Mucosa of descending colon (tissue), 3 donors: ENCODE measurements around the gene OR1L6. TPM values are rescaled to one million over a fixed set of nuclear protein-coding genes. Genes with fewer than 3 reads are reported as not detected.

Experiments
- ATAC-seq: fragments of 200-7000 bp; cut with Tn5 transposase; one replicate; pipeline ENCODE4 v1.9.1; 2020; ENCODE audit warnings: mild to moderate bottlenecking, moderate library complexity
- DNase-seq, 3 donors: peaks; one replicate each; pipeline ENCODE4 v3.0.0-alpha.2; 2020
- H3K36me3 ChIP-seq: fragments of 200-600 bp; one replicate; pipeline ENCODE4 v1.8.0; 2021; ENCODE audit warnings: low read depth, mild to moderate bottlenecking
- H3K4me1 ChIP-seq: fragments of 200-600 bp; one replicate; pipeline ENCODE4 v1.8.0; 2021; ENCODE audit warnings: low read depth, mild to moderate bottlenecking
- H3K4me3 ChIP-seq: fragments of 200-600 bp; one replicate; pipeline ENCODE4 v1.8.0; 2021; ENCODE audit warnings: mild to moderate bottlenecking
- H3K9me3 ChIP-seq: fragments of 200-600 bp; one replicate; pipeline ENCODE4 v1.8.0; 2021; ENCODE audit warnings: mild to moderate bottlenecking
- CTCF ChIP-seq: fragments of 200-600 bp; IDR thresholded peaks from one replicate; pipeline ENCODE4 v1.8.0; 2022; ENCODE audit warnings: antibody characterized with exemption, mild to moderate bottlenecking
- intact Hi-C, 2 donors: fragments of 100-400 bp; cut with DNase I in 1 of 2; cut with micrococcal nuclease in 1 of 2; formaldehyde crosslinking; loops; one replicate each; pipeline versions ENCODE4 v1.11.0 to v1.11.1; 2022; cut with DNase I, micrococcal nuclease
- total RNA-seq, 3 donors: library from RNA; stranded (reverse); fragmentation: NEBNext Ultra II Directional in 2 of 3; extraction: Animal tissue kit (Norgen Biotek cat#: 25700) in 2 of 3; gene quantifications; one replicate each; pipeline versions ENCODE4 v1.2.1 to v1.2.4, GENCODE V29; 2021 to 2023
- donor health status: DM: no; HTN: no; CAD: no; lungs with moderate emphysema.
- donor health status: DM: no; HTN: no; CAD: no.
- donor health status: DM: no; HTN: yes; CAD: no.

OR1L6 gene
- total RNA-seq, 3 donors from 2014 or later, result not detected

GRCh38 chr9:122780026-122780425 lies 37.9 kb downstream of the OR1L6 start:
- H3K4me3 ChIP-seq, result no peak overlapping the region
- ATAC-seq (no peak), DNase-seq (no peak)
- H3K9me3 ChIP-seq, result no peaks in the 10 kb centered on the region
- H3K4me1 ChIP-seq, result no peaks in the 10 kb centered on the region
- intact Hi-C loops, result no loop called here
- no peak for TF ChIP-seq CTCF
- no peaks in the 10 kb centered on the region for H3K36me3 ChIP-seq

- no peak for DNase-seq
- no peaks in the 10 kb centered on the region for H3K4me1 ChIP-seq
- no peak for TF ChIP-seq CTCF
- intact Hi-C loops, result no loop called here
- H3K36me3 ChIP-seq, result no peaks in the 10 kb centered on the region
- ATAC-seq, result no peak
- H3K9me3 ChIP-seq, result no peaks in the 10 kb centered on the region
- no peak overlapping the region for H3K4me3 ChIP-seq
Observed at GRCh38 chr9:122781671-122782070, 39.6 kb downstream of the OR1L6 start.

- no peak for TF ChIP-seq CTCF
- intact Hi-C loops, result no loop called here
- Histone ChIP-seq H3K36me3 (no peaks in the 10 kb centered on the region), H3K4me1 (no peaks in the 10 kb centered on the region), H3K4me3 (no peak overlapping the region), H3K9me3 (no peaks in the 10 kb centered on the region)
- ATAC-seq (no peak), DNase-seq (no peak)
Observed at GRCh38 chr9:122785269-122785668, 43.2 kb downstream of the OR1L6 start.

GRCh38 chr9:122786338-122786737 lies 44.2 kb downstream of the OR1L6 start:
- no peak for ATAC-seq
- intact Hi-C loops, result no loop called here
- Histone ChIP-seq H3K4me1 (no peaks in the 10 kb centered on the region), H3K36me3 (no peaks in the 10 kb centered on the region), H3K9me3 (no peaks in the 10 kb centered on the region), H3K4me3 (no peak overlapping the region)
- TF ChIP-seq CTCF, result no peak
- DNase-seq, result no peak

- ATAC-seq (no peak), DNase-seq (no peak)
- H3K4me1 ChIP-seq, result no peaks in the 10 kb centered on the region
- H3K9me3 ChIP-seq, result no peaks in the 10 kb centered on the region
- TF ChIP-seq CTCF, result no peak
- intact Hi-C loops, result no loop called here
- H3K36me3 ChIP-seq, result no peaks in the 10 kb centered on the region
- no peak within 1 kb of the TSS for H3K4me3 ChIP-seq
Observed at GRCh38 chr9:122788831-122789230, 46.7 kb downstream of the OR1L6 start, which contains the start of gene OR5C1. Gene OR5C1 (plus strand): TSS chr9:122788933. CDS start chr9:122788933, 0 bp downstream.
